Activated CD4-positive, alpha-beta T cell treated with anti-CD3 and anti-CD28 coated beads, Interleukin-2, amount 50 U/mL, for 48 hours (primary cell): ENCODE data around the gene PPP1R2B.
"Not testable (repeated sequence)": the region's sequence is repeated elsewhere in the genome, so short reads cannot be mapped to it uniquely, and the experiment has no call there.

Source experiments
- DNase-seq, 2 experiments: peaks; one replicate each; pipeline ENCODE4 v3.0.0-alpha.2; 2020

PPP1R2B gene

DNA sequence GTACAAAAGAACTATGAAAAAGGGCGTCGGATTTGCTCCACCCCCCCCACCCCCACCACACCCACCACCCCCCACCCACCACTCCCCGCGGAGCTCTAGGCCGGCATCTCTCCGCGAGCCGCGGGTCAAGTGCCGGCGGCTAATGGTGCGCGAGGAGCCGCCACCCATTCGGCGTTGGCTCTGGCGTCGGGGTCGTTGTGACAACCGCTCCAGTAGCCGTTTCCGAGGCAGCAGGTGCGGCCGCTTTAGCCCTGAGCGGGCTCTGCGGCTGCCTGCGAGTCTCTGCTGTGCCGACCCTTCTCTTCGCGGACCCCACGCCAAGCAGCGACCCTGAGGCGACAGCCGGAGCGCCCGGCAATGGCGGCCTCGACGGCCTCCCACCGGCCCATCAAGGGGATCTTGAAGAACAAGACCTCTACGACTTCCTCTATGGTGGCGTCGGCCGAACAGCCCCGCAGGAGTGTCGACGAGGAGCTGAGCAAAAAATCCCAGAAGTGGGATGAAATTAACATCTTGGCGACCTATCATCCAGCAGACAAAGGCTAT lies at the start of gene PPP1R2B:
TSS of gene PPP1R2B (plus strand) at position 90 of the 546 bp plus-strand sequence. CDS start at position 358, 268 bp downstream.
- DNase-seq: no peak

DNA sequence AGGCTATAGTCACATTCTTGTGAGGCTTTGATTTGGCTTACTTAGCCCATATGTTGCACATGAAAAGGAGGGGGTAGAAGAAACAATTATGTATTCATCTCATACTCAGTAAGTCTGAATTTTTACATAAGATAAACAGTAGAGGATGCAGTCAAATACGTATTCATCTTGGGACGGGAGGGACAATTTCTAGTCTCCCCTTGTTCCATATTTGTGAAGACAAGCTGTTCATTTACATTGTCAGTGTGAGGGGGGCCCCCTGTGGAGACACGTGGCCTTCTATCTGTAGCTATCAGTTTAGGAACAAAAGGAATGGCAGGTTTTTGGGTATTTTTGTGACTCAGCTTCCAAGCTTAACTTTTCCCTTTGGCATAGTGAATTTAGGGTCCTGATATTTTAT lies 49.2 kb upstream of the PPP1R2B start:
- no peak for DNase-seq

DNA sequence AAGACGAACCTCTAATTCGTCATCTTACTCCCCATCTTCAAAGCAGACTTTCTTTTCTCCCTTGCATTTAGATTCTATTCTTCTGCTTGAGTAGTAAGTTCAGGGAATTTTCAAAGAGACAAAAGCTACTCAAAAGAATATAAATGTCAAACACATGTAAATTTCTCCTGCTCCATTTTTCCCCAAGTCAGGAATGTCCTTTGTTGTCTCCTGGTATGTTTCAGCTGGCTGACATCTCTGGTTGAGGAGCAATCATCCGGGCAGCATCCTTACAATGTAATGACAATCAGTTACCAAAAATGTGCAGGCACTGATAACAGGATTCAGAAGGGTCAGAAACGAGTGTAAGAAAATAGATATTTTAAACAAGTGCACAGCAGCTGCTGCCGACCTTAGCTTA lies 47.6 kb upstream of the PPP1R2B start:
- no peak for DNase-seq

DNA sequence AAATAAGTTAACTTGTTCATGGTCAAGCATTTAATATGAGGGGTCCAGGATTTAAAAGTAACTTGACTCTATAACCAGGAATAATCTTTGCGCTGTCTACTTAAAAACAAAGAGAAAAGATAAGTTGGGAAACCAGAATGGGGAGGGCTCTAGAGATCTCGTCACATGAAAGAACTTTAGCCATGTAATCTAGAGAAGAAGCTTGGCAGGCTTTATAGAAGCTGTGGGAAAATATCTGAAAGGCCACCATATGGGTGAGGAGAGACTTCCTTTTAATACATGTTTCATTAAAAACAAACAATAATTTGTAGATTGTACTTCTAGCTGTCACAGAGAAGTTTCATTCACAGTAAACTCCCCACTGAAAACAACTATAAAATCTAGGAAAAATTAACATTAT lies 46.7 kb upstream of the PPP1R2B start:
- DNase-seq: no peak

DNA sequence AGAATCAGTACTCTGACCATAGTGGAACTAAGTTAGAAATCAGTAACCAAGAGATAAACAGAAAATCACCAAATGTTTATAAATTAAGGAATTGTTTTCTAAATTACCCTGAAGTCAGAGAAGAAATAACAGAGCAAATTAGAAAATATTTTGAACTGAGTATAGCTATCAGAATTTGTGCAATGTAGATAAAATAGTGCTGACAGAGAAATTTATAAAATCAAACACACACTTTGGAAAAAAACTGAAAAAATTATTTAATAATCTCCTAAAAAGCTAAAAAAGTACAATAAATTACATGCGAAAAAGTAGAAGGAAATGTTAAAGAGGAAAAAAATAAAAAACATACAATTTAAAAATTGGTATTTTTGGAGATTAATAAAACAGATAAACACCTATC lies 37.1 kb upstream of the PPP1R2B start:
- DNase-seq: no peak

DNA sequence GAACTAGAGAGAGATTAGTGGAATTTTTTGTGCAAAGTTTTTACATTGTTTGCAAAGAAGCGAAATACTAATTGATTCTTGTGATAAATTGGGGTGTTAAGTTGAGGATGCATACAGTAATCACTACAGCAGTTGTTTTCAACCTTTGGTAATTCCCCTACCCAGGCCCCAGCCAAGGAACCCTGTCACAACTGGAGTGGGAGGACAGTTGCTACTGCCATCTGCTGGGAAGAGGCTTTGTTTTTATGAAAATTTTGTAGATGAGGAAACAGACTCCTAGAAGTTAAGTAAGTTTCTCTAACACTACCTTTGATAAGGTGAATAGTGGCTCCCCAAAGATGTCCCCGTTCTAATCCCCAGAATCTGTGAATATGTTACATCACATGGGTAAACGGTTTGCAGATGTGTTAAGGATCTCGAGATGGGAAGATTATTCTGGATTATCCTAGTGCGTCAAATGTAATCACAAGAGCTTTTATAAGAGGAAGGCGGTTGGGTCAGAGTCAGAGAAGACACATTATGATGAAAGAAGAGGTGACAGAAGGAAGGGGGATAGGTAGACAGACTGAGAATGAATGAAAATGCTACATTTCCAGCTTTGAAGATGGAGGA lies 34.0 kb upstream of the PPP1R2B start:
- peak; percentile 22 to 40 for DNase-seq

DNA sequence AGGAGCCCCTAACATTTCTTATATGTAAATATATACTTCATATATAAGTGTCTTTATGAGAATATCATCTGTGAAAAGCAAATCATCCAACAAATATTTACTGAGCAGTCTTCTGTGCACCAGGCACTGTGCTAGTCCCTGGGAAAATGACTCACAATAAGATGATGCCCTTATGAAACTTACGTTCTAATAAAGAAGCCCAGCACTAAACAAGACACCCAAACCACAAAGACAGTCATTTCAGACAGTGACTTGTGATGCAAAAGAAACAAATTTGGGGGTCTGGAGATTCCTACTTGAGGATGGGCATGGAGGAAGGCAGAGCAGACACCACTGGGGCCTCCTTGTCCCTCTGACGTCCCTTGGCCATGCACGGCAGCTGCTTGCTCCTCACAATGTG lies 30.6 kb upstream of the PPP1R2B start:
- DNase-seq: no peak

DNA sequence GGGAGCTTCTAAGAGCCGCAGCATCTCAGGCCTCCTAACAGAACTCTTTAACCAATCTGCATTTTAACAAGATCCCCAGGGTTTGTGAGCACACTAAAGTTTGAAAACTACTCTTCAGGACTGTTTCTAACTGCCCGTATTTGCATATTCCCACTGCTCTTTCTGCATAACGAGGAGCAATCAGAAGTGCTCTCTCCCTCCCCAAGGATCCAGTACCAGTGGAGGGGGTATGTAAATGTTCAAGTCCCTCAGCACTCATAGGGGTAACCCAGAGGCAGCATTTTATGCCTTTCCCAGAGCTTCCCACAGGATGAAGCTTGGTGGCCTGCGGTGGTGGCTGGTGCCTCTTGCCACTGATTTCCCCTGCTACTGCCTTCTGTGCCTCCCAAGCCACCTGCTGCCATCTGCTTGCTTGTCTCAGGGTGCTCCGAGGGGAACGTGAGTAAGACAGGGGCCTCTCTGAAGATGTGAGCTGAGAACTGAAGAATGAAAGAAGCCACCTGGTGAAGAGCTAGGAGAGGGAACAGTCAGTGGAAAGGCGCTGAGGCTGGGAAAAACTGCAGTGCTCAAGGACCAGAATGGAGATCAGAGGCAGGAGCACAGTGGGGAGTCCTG lies 30.0 kb upstream of the PPP1R2B start:
- no peak for DNase-seq

DNA sequence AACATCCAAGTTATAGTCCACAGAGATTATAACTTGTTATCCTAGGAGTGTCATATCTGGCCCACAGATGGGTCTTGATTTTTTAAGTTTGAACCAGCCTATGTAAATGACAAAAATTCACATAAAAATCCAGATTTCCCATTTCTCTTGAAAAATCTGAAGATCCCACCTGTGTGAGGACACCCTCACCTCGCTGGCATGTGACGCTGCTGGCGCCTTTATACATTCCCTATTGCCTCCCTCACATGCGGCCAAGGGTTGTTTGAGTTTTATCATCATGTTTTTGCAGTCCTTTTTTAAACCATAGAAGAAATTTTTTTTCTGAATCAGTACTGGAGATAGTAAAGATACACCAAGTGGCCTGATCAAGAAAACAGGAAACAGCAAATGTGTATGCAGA lies 25.9 kb upstream of the PPP1R2B start:
- DNase-seq: no peak

DNA sequence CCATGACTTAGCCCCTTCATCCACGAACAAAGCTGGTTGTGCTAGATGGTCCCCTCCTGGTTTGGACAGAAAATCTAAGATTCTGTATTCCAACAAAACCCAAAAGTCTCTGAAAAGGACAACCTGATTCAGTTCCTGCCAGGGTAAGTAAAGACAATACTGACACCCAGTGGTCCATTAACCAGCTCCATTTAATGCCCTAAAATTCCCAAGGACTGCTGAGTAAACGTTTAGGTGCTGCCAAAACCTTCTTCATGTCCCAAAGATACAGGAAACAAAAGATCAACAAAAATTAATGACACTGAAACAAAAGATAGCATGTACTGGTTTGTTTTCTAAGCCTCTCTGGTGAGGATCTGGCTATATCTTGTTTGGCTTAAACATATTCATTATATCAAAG lies 25.3 kb upstream of the PPP1R2B start:
- no peak for DNase-seq

DNA sequence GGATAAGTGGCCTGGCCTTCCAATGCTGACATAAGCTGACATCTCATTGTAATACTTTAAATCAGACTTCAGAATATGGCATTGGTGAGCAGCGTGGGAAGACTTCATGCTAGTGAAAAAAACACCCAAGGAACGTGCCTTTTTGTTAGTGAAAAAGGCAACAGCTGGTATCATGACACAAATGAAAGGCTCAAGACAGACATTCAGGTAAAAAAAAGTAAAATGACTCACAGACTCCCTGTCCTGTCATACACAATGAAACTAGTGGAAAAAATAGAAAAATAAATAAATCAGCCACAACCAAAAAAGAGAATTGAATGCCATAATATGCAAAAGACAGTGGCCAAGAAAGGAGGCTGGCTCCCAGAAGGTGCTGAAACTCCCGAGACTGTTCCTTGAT lies 24.4 kb upstream of the PPP1R2B start:
- no peak for DNase-seq

DNA sequence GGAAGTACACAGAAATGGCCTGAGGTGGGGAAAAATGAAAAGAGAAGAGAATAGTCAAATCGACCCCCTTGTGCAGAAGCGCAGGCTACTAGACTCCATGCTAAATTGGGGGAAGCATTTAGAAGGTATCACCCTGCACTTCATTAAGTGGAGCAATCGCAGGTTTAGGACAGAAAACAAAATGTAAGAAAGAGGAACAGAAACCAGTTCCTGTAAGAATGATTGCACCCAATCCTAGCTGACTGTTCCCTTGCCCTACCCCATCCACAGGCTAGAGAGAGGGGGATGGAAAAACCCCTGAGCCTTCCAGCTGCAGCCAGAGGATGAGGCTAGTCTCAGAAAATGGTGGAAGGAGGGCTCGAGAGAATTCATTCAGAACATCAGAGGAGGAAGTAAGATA lies 23.9 kb upstream of the PPP1R2B start:
- DNase-seq: no peak

DNA sequence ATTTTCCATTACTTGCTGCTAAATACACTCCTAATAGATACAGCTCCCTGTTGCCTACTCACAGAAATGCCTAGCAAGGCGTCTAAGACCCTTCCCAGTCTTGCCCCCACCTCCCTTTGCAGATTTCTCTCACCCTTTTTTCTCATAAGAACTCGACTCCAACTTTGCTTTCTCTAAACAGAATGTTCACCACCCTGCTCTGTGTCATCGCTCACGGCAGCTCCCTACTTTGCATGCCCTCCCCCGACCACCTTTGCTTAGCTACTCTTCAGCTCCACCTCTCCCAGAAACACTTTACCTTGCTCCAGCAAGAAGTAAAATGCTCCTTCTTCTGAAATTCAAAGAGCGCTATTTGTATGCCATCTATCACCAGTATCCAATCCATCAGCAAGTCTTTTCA lies 15.2 kb upstream of the PPP1R2B start:
- no peak for DNase-seq

DNA sequence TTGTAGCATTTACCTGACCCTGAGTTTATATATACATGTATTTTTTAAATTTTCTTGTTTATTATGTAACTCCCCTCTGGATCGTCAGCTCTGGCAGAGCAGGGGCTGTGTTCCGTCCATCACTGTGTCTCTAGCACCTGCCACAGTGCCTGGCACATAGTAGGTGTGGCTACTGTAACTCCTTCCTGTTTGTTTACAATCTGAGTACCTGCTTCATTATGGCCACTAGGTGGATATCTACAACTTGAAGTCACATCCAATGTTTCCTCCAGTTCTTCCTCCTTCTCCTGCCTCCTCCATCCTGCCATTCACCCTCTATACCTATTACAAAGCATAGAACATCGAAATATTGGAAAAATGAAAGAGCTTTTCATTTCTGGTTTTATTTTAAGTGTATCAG lies 14.2 kb upstream of the PPP1R2B start:
- no peak for DNase-seq

DNA sequence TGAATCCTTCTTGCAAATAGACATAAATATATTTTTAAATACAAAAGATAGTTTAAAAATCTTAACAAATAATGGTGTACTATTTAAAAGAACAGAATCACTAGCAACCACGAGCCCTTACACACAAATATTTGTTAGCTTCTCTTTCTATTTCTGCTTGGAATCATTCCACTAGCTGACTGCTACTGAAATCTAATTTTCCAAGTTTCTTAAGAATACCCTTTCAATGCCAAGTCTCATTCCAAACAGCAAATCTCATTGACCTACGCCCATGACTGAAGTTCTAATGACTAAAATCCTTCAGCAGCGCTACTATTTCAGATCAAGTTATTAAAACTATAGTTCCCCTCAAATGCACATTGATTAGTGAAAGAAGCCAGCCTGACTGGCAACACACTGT lies 13.2 kb upstream of the PPP1R2B start:
- DNase-seq: no peak

DNA sequence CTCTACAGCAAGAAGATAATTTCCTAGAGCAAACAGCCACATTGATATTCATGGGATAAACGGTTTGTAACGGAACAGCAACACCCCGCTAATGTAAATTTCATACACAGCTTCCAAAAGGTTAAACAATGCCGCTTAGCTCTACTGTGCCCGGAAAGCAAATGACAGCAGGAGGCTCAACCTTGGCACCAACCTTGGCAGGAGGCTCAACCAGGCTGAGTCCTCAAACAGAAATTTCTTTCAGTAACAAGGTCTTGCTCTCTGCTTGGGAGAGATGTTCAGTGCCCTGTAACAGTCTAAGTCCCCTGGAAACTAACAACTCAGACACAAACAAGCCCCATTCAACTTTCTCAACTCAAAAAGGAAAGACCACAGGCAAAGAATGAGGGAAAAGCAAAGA lies 11.1 kb upstream of the PPP1R2B start:
- no peak for DNase-seq

DNA sequence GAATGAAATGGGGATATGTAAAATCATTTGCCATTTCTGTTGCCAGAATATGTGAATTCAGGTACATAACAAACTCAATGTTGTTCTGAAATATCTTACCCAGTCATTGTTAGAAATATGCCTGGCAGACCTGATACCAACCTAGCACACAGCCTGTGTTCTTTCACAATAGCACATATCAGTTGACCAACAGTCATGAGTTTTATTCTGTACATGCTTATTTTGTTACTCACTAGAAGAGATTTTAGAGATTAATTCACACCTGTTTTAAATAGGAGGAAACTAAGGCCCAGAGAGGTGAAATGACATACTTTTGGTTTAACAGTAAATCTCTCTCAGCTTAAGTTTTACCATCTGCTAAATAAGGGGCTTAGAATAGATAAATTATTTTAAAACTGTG lies 8.4 kb upstream of the PPP1R2B start:
- no peak for DNase-seq

DNA sequence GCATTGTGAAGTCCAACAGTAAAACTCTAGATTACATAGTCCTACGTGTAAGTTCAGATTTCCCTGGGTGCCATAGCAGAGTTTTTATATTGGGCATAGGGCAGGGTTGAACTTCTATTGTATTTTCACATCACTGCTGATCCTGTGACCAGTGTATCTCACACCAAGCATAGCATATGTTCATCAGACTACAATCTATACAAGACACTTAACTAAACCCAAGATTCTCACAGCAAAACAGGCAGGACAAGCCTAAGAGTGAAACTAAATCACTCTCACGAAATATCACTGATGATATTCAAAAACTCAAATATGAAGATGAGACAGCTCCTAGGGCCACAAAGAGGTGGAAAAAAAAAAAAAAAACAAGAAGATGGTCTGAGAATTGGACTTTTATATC lies 3.2 kb upstream of the PPP1R2B start:
- no peak for DNase-seq

DNA sequence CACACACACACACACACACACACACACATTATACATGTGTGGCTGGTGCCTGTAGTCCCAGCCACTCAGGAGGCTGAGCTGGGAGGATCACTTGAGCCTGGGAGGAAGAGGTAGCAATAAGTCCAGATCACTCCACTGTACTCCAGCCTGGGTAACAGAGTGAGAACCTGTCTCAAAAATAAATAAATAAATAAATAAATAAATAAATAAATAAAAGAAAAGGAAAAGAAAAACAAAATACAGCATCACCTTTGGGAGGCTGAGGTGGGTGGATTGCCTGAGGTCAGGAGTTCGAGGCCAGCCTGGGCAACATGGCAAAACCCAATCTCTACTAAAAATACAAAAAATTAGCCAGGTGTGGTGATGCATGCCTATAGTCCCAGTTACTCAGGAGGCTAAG lies 1.6 kb upstream of the PPP1R2B start:
- DNase-seq: not testable (repeated sequence)

DNA sequence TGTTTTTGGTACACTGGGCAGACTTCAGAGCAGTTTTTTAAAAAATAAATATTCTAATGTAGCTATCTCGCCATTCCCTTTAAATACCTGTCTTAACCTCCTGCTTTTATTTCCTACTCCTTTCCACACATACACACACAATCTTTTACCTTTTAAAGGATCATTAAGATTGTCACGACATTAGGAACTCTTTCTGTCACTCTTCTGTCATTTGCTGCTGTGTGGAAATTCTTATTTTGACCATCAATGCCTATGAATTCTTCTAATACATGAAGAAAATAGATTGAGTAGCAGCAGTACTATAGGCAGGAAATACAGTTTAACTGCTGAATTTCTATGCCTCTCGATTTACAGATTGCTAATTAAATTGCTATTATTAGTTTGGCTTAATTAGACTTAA lies 1.8 kb downstream of the PPP1R2B start:
- DNase-seq: no peak

DNA sequence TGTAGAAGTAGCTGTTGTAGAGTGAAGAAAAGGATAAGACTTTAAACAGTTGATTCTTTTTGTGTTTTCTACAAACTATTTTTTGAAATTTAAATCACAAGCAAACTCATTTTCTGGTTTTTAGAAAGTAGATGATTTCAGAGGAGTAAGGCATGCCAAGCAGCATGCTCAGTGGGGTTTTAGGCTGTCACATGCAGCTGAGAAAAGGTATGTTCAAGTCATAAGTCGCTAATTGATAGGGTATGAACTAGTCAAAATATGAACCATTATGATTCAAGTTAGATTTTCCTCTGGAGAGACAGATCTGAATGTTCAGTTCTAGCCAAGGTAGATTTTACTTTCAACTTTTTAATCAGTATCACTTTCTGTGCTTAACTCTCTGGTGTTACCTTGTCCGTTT lies 3.0 kb downstream of the PPP1R2B start:
- not testable (repeated sequence) for DNase-seq

DNA sequence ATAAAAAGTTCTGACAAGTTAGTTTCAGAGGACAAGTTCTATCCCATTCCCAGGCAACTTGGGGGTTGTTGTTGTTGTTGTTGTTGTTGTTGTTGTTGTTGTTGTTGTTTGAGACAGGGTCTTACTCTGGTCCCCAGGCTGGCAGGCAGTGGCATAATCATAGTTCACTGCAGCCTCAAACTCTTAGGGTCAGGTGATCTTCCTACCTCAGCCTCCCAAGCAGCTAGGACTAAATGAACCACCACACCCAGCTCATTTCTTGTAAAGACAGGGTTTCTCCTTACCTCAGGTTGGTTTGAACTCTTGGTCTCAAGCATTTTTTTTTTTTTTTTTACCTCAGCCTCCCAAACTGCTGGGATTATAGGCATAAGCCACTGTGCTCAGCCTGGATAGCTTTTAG lies 15.3 kb downstream of the PPP1R2B start:
- DNase-seq: no peak

DNA sequence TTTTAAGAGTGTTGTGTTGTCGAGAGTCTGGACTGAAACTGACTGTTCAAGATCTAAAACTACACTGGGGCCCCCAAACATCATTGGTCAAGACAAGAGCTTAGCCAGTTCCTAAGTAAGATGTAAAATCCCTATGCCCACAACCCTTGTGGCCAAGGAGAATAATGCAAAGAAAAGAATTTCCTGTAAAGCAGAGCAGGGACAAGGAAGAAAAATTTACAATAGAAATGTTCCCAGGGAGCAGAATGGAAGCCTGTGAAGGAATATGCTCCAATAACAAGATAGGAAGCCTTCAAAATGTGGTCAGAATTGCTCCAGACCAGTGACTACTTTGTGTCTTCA lies 20.4 kb downstream of the PPP1R2B start:
- no peak for DNase-seq

DNA sequence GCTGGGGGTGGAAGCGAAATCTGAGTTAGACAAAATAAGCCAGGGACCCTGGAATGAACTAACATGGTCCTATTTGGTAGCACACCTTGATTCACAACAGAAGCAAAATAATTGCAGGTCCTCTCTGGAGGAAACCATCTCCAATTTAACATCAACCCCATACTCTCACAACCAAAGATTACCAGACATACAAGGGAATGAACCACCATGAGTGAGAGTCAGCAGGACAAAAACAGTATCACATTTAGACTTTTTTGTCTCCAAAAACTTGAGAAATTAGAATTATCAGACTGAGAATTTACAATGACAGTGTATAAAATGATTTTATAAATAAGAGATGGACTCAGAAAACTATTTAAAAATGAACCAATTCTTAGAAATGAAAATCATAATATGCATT lies 21.1 kb downstream of the PPP1R2B start:
- DNase-seq: no peak

DNA sequence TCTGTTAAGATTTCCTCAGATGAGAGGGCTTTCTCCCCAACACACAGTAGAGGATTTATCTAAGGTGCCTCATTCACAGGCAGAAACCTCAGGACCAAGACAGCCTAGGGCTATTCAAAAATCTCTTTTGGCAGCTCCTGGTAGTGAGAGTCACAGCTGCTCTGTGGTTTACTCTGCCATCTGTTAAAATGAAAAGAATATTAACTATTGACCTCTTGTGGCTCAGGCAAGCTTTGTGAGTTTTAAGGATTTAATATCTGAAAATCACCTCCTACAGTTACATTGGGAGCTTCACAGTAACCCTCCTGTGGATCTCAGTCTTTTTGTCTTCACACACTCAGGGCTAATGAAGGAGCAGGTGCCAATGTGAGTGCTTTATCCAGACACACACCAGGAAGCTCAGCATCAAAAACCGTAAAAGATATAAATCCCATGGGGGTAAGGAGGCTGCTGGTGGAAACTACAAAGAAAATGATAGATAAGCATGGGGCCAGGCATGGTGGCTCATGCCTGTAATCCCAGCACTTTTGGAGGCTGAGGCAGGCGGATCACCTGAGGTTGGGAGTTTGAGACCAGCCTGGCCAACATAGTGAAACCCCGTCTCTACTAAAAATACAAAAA lies 29.7 kb downstream of the PPP1R2B start:
- DNase-seq: no peak
